Thyroid gland (tissue), 4 donors: Measurements from ENCODE around the gene TACR2.

Experiments used
- CTCF ChIP-seq, 6 experiments: fragments of 200-600 bp in 3 of 6; fragments of 450-650 bp in 3 of 6; sonication (generic) in 3 of 6; IDR thresholded peaks; one replicate each; pipeline ENCODE4 v1.5.1; 2016 to 2019; ENCODE audit warnings: antibody characterized with exemption in 6 of 6, mild to moderate bottlenecking in 2 of 6, inconsistent platforms in 1 of 6, moderate library complexity in 1 of 6
- POLR2A ChIP-seq, 2 donors: fragments of 450-650 bp; IDR thresholded peaks; one replicate each; pipeline ENCODE4 v1.6.1; 2017; ENCODE audit warnings: antibody characterized with exemption in 2 of 2, mild to moderate bottlenecking in 2 of 2, moderate library complexity in 1 of 2

- TF ChIP-seq CTCF (IDR thresholded peaks at IDR 0.05) (no peak), POLR2A (IDR thresholded peaks at IDR 0.05) (no peak)
Measured at GRCh38 chr10:69418052-69418752, 1.5 kb upstream of the TACR2 start.
